HL-60/S4 treated with retinoic acid at 250 ng/mL for 4 days and 3 days (cell line): ENCODE results near the gene SLC6A19.

Experiments used
- in situ Hi-C: fragments of 300-500 bp; cut with MboI; formaldehyde crosslinking; loops from 2 replicates; pipeline ENCODE4 v1.7.0; 2022; ENCODE audit warnings: low sequenced_read_pairs

Gene SLC6A19

DNA sequence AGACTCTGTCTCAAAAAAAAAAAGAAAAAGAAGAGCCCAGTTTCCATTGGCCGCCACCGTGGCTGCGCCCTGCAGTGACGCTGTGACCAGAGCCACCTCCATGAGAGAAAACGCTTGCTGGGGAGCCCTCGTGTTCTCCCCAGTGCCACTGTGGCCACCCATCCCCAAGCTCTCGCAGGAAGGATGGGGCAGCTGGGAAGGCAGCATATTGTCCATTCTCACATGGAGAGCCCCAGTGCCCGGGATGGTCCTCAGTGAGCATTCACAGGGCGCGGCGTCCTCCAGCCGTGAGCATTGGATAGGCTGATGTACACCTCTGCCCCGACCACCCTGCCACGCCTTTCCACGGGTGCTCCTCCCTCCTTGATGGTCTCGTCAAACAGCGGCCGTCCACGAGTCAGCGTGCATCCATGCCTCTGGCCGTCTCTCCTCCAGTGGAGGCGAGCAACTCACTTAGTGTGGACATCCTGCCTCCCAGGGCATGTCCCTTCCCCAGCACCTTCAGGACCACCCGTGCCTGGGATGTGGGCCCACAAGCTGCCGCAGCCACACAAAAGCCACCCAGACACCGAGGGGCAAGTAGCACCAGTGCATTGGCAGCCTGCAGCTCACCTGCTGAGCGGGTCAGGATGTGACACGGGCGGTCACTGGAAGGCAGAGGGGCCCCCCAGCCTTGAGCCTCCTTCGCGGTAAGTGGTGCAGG is 23.4 kb upstream of the SLC6A19 start:
- in situ Hi-C loops: no loop called here

DNA sequence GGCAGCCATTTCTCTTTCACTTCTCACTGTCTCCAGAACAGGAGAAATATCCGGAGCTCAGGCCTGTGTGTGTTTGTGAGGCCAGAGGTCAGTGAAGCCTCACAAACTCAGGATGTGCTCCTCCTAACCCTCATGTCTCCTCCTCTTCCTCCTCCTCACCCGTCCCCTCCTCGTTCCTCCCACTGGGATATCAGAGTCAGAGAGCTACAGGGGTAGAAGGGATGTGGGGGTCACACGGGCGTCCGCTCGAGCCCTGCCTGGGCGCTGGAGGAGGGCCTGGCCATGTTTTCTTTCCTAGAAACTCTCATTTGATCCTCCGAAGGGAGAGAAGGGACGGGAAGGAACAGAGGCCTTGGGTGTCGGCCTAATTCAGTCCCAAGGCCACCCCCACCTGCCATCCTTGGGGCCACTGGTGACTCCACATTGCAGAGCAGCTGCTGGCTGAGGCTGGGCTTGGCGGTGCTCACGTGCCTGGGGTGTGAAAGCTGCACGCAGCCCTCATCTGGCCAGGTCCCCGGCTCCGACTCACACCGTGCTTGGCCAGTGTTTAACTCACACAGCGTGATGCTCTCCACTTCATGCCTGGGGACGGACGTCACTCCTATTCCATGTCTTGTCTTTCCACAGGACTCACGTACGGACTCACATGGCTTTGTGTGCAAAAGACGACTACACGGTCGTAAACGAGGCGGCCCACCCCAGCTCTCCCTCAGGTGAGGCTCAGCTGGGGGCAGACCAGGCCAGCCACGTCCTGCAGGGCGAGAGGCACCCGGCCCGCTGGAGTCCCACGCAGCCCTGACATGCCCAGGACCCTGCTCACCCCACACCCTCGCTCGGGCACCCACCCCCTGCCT is 22.6 kb upstream of the SLC6A19 start:
- in situ Hi-C loops: no loop called here

DNA sequence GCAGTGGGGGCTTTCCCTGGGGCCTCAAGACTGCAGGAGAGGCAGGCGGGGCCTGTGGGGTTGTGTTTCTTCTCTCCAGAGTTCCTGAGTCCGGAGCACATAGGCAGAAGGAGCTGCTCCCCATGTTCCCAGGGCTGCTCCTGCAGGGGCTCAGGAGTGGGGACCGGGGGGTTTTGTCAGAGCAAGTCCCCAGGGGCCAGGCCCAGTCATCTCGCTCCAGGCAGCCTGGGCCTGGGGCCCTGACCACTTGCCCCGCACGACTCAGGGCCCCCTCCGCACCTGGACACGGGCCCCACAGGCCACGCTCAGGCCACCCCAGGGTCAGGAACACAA is 22.0 kb upstream of the SLC6A19 start:
- in situ Hi-C loops: no loop called here

DNA sequence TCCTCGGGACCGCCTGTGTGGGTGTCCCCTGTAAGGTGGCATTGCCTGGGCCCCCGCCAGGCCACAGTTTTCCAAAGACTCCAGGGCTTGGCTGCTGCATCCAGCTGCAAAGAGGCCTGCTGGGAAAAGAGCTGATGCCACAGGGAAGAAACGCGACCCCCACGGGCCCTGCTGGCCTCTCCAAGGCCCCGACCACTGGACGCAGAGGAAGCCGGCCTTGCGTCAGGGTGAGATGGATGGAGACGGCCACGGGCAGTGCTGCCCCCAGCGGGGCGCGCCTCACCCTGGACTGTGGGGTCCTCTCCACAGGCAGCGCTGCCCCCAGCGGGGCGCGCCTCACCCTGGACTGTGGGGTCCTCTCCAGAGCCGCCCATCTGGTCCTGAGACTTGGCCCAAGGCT is 21.3 kb upstream of the SLC6A19 start:
- in situ Hi-C loops: no loop called here

DNA sequence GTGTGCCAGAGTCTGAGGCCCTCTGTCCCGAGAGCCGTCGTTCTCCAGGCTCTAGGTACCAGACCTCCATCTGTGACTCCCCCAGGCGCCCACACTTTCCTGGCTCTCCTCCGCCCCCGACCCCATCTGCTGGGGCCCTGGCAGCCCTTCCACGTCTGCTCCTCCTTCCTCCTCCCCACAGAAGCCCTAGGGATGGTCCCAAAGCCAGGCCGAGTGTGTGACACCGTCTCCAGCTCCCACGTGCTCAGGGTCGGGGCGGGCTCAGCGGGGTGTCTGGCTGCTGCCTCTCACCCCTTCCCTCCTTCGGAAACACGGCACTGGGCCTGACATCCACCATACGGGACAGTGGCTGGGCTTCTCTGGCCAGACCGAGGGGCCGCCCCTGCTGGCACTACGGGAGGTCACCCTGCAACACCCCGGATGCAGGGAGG is 20.5 kb upstream of the SLC6A19 start:
- in situ Hi-C loops: no loop called here

DNA sequence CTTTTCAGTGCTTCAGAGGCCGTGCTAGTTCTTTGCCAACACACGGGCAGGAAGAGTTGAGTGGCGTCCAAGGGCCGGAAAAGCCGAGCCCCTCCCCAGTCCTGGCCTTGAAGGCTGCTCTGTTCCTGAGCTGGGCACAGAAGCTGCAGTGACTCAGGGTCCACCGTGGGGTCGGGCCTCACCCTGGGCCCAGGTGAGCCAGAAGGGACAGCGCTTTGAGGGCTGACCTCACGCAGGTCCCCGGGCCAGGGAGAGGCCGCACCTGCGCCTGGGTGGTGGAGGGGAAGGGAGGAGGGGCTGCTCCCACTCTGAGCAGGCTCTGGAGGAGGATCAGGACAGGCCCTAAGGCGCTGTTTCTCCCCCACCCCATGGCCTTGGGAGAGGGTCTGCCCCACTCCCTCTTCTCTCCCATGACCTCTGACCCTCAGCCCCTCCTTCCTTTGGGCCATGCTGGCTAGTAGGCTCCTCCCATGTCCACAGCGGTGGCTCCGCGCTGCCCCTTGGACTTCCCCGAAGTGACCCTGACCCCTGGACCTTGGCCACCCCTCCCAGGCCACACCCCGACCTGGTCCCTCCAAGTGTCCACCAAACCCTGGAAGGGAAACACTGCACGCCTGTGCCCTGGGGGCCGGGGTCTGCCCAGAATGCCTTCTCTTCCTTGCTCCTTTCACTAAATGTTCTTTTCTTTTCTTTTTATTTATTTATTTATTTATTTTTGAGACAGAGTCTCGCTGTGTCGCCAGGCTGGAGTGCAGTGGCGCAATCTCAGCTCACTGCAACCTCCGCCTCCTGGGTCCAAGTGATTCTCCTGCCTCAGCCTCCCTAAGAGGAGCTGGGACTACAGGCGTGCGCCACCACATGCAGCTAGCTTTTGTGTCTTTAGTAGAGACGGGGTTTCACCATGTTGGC is 19.7 kb upstream of the SLC6A19 start:
- in situ Hi-C loops: no loop called here

DNA sequence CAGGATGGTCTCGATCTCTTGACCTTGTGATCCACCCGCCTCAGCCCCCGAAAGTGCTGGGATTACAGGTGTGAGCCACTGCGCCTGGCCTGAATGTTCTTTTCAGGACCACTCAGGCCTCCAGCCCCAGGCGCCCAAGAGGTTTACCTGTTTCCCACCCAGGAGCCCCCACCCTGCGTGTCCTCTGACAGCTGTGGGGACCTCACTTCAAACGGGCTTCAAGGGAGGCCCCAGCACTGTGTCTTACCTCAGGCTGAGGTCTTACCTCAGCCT is 19.1 kb upstream of the SLC6A19 start:
- in situ Hi-C loops: no loop called here

DNA sequence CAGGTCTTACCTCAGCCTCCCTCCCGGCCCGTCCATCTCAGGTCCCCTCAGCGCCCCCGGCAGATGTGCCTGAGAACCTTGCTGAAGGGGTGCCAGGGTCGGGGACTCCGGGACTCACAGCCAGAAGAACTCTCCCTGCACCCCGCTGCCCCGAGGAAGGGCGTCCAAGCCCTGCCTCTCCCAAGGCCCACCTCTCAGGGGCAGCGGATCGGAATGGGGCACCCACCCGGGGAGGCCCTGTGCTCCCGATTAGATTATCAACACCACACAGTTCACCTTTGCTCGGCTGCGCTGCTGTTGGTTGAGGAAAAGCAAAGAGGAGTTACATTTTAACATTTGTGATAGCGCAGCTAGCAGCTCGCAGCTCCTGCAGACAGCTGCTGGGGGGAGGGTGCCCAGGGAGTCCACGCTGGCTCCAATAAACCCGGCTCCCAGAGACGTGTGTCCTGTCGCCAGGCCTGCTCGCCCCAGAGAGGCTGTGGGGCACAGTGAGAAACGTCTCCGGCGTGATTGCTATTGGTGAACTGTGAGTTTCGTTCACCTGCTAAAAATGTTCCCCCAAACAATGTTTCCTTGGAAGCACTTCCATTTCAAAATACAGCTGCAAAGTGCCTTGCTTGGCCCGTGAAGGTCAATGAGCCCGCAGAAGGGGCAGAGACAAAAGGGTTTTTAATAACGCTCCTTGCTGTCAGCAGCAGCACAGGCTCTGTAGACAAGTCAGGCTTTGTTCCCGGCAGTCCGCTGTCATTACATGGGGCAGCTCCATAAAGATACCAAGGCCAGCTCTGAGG is 18.6 kb upstream of the SLC6A19 start:
- in situ Hi-C loops: no loop called here

DNA sequence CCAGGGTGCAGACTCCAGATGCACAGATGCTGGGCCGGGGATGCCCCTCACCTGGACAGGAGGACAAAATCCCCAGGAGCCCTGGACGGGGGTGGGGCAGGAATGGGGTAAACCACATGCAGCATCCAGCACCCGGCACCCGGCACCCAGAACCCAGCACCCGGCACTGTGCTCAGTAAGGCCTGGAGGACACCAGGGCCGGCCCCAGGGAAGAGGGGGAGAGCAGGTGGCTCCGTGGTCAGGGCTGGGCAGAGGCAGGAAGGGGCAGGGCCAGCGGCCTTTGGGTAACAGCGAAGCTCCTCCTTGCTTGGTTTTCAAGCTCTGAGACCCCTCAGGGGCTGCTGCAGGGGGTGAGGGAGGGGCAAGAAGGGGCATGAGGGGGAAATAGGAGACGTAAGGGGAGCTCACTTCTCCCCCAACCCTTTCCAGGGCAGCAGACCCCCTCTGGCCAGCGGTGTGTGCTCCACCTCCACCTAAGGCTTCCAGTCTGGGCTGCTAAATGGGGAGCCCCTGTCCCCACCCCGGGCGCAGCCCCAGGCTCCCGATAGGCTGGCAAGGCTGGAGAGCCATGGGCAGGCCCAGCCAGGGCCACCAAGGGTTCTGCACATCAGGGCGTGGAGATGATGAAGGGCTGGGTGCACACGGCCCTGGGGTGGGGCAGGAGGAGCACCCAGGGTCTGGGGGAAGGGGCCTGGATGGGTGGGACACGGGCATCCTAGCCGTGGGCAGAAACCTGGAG is 17.8 kb upstream of the SLC6A19 start:
- in situ Hi-C loops: no loop called here

DNA sequence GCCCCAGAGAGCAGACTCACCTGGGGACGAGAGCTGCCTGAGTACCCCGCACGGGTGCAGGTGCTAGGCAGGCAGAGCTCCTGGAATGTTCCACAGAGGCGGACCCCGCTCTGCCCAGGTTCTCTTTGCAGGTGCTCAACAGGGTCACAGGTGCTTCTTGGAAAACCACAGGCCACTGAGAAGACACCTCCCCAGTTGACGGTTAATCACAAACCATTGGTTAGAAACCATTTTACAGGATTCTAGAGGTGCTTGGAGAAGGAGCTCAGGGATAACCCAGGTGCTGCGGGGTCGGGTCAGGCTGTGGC is 17.3 kb upstream of the SLC6A19 start:
- in situ Hi-C loops: no loop called here

DNA sequence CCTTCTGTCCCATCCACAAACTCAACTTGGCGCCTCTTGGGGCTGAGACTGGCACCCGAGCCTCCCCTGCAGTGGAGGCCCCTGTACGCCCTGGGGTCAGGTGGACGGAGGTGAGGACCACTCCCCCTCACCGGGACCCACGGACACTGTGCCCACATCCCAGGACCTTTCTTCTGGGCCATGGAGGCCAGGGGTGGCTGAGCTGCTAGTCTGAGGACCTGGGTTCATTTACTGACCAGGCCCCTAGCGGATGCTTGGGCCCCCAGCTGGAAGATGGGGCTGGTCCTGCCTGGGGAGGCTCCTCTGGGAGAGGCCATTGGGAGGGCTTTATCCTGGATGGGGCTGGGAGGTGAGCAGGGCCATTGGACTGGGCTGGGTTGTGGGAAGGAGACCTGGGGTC is 16.9 kb upstream of the SLC6A19 start:
- in situ Hi-C loops: no loop called here

DNA sequence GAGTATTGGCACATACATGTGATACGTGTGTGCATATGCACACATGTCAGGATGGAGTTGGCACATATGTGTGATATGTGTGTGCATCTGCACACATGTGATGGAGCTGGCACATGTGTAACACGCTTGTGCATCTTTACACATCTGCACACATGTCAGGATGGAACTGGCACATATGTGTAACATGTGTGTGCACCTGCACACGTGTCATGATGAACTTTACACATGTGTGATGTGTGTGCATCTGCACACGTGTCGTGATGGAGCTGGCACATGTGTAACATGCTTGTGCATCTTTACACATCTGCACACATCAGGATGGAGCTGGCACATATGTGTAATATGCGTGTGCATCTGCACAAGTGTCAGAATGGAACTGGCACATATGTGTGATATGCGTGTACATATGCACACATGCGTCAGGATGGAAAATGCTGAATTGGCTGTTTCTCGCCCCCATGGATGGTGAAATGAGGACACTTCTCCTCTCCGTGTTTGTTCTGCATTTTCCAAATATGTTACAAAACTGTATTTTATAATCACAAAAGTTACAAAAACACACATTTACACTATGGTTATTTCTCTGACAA is 16.3 kb upstream of the SLC6A19 start:
- in situ Hi-C loops: no loop called here

DNA sequence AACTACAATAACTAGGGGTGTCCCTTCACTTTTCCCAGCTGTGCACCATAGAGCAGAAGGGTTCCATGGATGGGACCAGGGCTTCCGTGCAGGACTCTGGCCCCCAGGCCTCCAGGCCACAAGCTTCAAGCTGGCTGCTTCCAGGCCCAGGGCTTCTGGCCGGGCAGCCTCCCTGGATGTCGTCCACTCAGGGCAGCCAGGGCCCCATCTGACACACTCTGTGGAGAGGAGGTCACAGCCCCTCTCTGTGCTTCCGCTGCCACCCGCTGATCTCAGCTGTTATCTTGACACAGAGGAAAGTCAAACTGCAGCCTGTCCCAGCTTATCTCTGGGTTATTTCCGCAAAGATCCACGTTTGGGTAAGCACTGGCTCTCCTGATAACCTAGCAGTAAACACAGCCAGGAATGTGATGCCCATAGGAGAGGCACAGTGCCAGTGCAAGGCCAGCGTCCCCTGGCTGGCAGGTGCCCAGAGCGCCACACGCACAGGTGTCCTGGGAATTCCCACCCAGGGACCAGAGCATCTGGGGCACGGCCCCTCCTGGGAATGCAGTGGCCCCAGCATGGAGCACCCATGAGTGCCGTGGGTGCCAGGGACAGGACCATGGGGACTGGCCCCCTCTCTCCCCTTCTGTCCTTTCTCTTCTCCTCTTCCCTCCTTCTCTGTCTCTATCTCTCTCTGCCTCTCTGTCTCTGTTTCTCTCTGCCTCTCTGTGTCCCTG is 15.6 kb upstream of the SLC6A19 start:
- in situ Hi-C loops: no loop called here

DNA sequence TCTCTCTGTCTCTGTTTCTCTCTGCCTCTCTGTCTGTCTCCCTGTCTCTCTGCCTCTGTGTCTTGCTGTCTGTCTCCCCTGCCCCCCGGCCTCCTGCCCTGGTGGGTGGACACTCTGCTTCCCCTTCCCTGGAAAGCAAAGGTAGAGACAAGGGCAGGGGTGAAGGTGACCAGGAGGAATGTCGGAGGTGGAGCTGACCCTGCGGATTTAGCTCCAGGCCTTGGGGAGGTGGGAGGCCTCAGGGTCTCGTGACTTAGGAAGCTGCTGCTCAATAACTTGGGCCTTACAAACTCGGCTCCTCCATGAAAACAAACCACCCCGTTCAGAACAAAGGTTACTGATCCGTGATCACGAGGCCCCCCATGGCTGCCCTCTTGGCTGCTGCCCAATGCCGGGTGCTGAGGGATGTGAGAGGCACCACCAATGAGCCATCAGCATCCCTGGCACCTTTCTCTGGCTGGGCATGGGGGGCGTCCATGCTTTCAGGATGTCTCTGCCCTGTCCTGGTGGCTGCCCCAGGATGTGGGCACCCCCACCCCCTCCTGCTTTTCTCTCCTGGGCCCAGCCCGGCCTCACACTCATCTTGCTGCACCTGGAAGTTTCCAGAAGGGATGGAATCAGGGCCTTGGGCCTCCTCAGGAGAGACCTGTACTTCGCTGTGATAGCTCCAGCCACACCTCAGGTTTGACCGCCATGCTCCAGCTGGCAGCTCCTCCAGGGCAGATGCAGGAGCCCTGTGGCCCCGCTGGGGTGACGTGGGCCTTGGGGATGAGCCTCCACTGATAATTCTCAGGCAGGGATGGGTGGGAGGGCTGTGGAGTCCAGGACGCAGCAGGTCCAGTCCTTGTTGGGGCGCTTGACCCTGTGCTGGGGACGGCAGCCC is 14.8 kb upstream of the SLC6A19 start:
- in situ Hi-C loops: no loop called here

DNA sequence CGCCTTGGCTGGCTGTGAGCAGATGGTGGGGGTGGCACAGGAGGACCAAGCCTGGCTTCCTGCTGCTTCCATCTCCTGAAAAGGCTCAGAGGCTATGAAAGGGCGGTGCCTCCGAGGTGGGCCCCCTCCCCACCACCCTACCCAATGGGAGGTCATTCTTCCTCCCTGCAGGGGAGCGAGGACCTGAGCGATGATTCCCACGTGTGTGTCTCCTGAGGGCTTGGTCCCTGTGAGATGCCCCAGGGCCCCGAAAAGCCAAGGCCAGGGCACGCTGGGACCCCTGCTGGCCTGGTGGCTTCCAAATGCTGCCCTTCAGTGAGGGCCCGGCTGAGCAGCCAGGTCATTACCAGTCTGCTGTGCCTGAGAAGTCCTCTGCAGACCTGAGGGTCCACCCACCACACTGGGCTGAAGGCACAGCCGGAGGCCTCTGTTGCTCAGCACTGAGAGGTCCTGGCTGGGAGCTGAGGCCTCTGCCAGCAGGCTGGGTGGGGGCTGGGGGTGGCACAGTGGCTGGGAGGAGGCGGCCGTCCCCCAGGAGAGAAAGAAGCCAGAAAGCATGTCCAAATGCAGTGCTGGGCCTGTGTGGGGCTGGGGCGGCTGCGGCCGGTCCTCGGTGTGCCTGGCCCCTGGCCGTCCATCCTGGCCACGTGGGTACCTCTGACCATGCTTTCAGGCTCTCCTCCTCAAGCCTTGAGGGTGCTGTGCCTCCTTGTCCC is 14.0 kb upstream of the SLC6A19 start:
- in situ Hi-C loops: no loop called here

DNA sequence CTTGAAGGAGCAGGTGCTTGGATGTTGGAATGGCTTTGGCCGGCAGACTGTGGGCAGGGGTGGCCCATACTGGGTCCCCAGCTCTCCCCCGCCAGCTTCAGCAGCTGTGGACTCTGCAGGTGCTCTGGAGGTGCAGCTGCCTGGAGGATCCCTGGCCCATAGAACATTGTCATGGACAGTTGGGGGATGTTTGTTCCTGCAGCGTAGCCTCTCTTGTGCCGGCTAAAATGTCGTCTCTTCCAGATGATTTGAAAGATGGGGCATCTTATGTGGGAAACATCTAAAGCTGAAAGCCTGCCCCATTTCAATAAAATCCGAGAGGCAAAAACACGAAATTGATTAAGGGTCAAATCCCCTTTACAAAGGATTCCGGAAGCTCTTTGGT is 13.5 kb upstream of the SLC6A19 start:
- in situ Hi-C loops: no loop called here

DNA sequence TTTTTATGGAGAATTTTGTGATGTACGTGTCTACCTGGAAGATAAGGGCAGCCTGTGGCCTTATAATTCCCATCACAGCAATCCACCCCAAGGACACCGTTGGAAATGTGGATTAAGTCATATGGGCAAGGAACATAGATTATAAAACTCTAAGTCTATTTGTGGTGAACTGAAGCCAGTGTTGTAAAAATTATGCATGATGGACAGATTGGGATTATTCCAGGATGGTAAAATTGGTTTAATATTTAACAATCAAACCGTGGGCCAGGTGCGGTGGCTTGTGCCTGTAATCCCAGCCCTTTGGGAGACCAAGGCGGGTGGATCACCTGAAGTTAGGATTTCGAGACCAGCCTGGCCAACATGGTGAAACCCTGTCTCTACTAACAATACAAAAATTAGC is 12.9 kb upstream of the SLC6A19 start:
- in situ Hi-C loops: no loop called here

DNA sequence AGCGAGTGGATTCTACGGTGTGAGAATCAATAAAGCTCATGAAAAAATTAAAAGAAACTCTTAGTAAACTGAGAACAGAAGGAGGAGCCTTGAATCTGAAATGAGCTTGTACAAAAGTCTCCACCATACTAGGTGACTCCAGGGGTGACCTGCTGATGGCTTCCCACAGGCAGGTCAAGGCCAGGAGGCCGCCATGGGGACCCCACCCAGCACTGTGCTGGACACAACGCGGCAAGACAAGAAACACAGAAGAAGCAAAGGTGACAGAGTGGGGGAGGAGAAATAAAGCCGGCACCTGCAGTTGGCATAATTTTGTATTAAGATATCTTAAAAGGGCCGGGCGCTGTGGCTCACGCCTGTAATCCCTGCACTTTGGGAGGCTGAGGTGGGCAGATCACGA is 12.1 kb upstream of the SLC6A19 start:
- in situ Hi-C loops: no loop called here
